GM23338 (cell line): ENCODE data around the gene UBE2Q2.

Experiments used
- CREB1 ChIP-seq: fragments of 250-450 bp; sonication (Bioruptor Pico); IDR thresholded peaks from 2 replicates; pipeline ENCODE4 v1.5.0; 2020; ENCODE audit warnings: low read depth, mild to moderate bottlenecking, moderate library complexity
- CTCF ChIP-seq, 2 experiments: fragments of 200-600 bp in 1 of 2; sonication (generic) in 1 of 2; conservative IDR thresholded peaks; 2 replicates each; pipeline versions ENCODE4 v1.5.1 to v1.6.1; 2016 to 2017; ENCODE audit warnings: antibody characterized with exemption in 2 of 2, low read depth in 2 of 2, mild to moderate bottlenecking in 2 of 2, moderate library complexity in 1 of 2
- EZH2 ChIP-seq: fragments of 200-600 bp; sonication (generic); IDR thresholded peaks from one replicate; pipeline ENCODE4 v1.8.0; 2017; ENCODE audit warnings: antibody characterized with exemption, mild to moderate bottlenecking, low read depth; ENCODE audit not compliant: unreplicated experiment
- EZH2phosphoT487 ChIP-seq: fragments of 200-600 bp; sonication (generic); IDR thresholded peaks from one replicate; pipeline ENCODE4 v1.8.1; 2018; ENCODE audit warnings: antibody characterized with exemption; ENCODE audit not compliant: unreplicated experiment
- JUNB ChIP-seq: IDR thresholded peaks from one replicate; pipeline ENCODE4 v1.6.1; 2016; ENCODE audit warnings: antibody characterized with exemption; ENCODE audit not compliant: unreplicated experiment
- POLR2AphosphoS5 ChIP-seq: IDR thresholded peaks from 2 replicates; pipeline ENCODE4 v1.6.1; 2016; ENCODE audit warnings: antibody characterized with exemption, low read depth
- REST ChIP-seq: IDR thresholded peaks from one replicate; pipeline ENCODE4 v1.6.1; 2018; ENCODE audit warnings: antibody characterized with exemption; ENCODE audit not compliant: unreplicated experiment

GRCh38 chr15:75862796-75863195, 19.5 kb downstream of the UBE2Q2 start:
- TF ChIP-seq CTCF (conservative IDR thresholded peaks at IDR 0.05; ENCODE audit: low read depth in 2 of 2) (no peak), EZH2 (no peak), REST (no peak), POLR2AphosphoS5 (no peak), JUNB (no peak), CREB1 (CRISPR knock-in tag) (no peak), EZH2phosphoT487 (no peak)
